ENCODE data around the gene RAP1GAP. TPM values are rescaled to one million over a fixed set of nuclear protein-coding genes. Genes with fewer than 3 reads are reported as not detected.

RAP1GAP gene
- total and polyA plus RNA-seq, 9 of the 15 experiments (the other 6 are each of a cell fraction or from before 2014, with no cell fraction given) = 0.29 to 30.2 (median 19.2) TPM

GRCh38 chr1:21621761-21622436 is 47.3 kb downstream of the RAP1GAP start:
- H3K9ac ChIP-seq (ENCODE audit: insufficient read depth in 1 of 2, low read depth in 2 of 2, low read length in 2 of 2) = peak overlapping the region; percentile 16 to 82; a peak in 3 of 4 replicates
- H3K27ac ChIP-seq (ENCODE audit: extremely low read depth, low read depth, low read length) = no peak overlapping the region
- in situ Hi-C loops (cut with MboI) = no loop called here
- peaks cover 4% of the 10 kb centered on the region for H3K9me1 ChIP-seq (ENCODE audit: control insufficient read depth, insufficient read depth, low read length)
- H3K4me2 ChIP-seq (ENCODE audit: insufficient read depth, low read length) = peak overlapping the region; percentile 43; the same call in 1 of the 2 replicates
- TF ChIP-seq FOXK2 (conservative IDR thresholded peaks at IDR 0.05 in 1 of 2, IDR thresholded peaks at IDR 0.05 in 1 of 2; ENCODE audit: low read depth in 2 of 2) = peak in 1 of 2 experiments; percentile 37; a peak in 1 of 4 replicates
- TF ChIP-seq ZNF318 (IDR thresholded peaks at IDR 0.05; ENCODE audit: borderline replicate concordance in 1 of 2, low read depth in 1 of 2) = no peak
- TF ChIP-seq HNRNPL (IDR thresholded peaks at IDR 0.05; ENCODE audit: low read depth, low read length) = peak; percentile 43; the same call in 1 of the 2 replicates
- 0 out of 2 replicates have a peak, but pooled peaks have one; percentile 11 for TF ChIP-seq MAX (CRISPR knock-in tag; IDR thresholded peaks at IDR 0.05)
- ATAC-seq = no peak
- ChIA-PET POLR2A (interaction anchor here (0.7 to 2.0 kb wide), 4 partner anchors 10 to 403 kb away, joined by 3 to 11 read pairs (median 6); no protein-coding TSS in a partner anchor), CTCF (ENCODE audit: low intra/inter-chr PET ratio) (no interaction called here)
- no peak for FAIRE-seq
- no peaks in the 10 kb centered on the region for H4K20me1 ChIP-seq (replicated peaks; ENCODE audit: control insufficient read depth, insufficient read depth, low read length)
- H3K79me2 ChIP-seq (ENCODE audit: control insufficient read depth, insufficient read depth, low read length) = peaks cover 31% of the 10 kb centered on the region
- H3K9me3 ChIP-seq (replicated peaks; ENCODE audit: control insufficient read depth, insufficient read depth, low read depth, low read length) = no peaks in the 10 kb centered on the region
- intact Hi-C loops (cut with micrococcal nuclease) = no loop called here
- no TSS peak for BruUV-seq (replicated peaks)
- no peak for DNase-seq (ENCODE audit: extremely low read depth in 1 of 4, low spot score in 3 of 4)
- H3K4me3 ChIP-seq = peak overlapping the region; percentile 26
- H3K27me3 ChIP-seq (ENCODE audit: control insufficient read depth in 2 of 2, insufficient read depth in 2 of 2, low read length in 2 of 2) = no peaks in the 10 kb centered on the region
- peaks cover 25 to 66% of the 10 kb centered on the region in 2 experiments for H3K4me1 ChIP-seq (replicated peaks in 1 of 2; ENCODE audit: control insufficient read depth in 2 of 2, insufficient read depth in 2 of 2, low read length in 2 of 2)
- H3K36me3 ChIP-seq (ENCODE audit: control insufficient read depth, insufficient read depth, low read length) = peaks cover 43% of the 10 kb centered on the region
- no peak overlapping the region for H2AFZ ChIP-seq (ENCODE audit: low read depth, low read length)
- WGBS (ENCODE audit: insufficient coverage, low coverage, missing lambda C conversion rate) = 79% methylated on average over 25 of the region's 39 CpGs

Measured in K562 (cell line).